SK-N-SH (cell line): ENCODE data around the gene NECAB2. TPM values are rescaled to one million over a fixed set of nuclear protein-coding genes. Genes with fewer than 3 reads are reported as not detected.

ENCODE experiments used
- CTCF ChIA-PET: fragments of 300-600, 350-600 bp; formaldehyde crosslinking; extraction: SDS; loops from one replicate; lab custom pipeline; 2021; lab: Yijun Ruan, JAX
- POLR2A ChIA-PET: fragments of 350-600 bp; sonication (Branson Sonifier 250); formaldehyde crosslinking; extraction: SDS; loops from one replicate; lab custom pipeline; 2020; ENCODE audit warnings: antibody characterized with exemption, inconsistent platforms; lab: Yijun Ruan, JAX
- DNase-seq: peaks from one replicate; pipeline ENCODE4 v3.0.0; 2012
- H2AFZ ChIP-seq: fragments of 200-600 bp; sonication (generic); 2 replicates; pipeline ENCODE4 v1.8.1; 2016; ENCODE audit warnings: antibody characterized with exemption, mild to moderate bottlenecking, low read depth
- H3F3A ChIP-seq: fragments of 200-600 bp; sonication (generic); replicated peaks from 2 replicates; pipeline ENCODE3; 2016; ENCODE audit warnings: antibody characterized with exemption, mild to moderate bottlenecking; ENCODE audit not compliant: insufficient read depth
- H3K27ac ChIP-seq, 2 experiments: fragments of 200-500 bp in 1 of 2; fragments of 200-600 bp in 1 of 2; sonication (Bioruptor generic) in 1 of 2; sonication (generic), shearing (Covaris generic) in 1 of 2; 2 replicates each; pipeline versions ENCODE4 v1.5.1 to v1.6.1; 2014 to 2016; ENCODE audit warnings: low read depth in 2 of 2, inconsistent platforms in 1 of 2, low read length in 1 of 2, mild to moderate bottlenecking in 1 of 2, mixed read lengths in 1 of 2
- H3K27me3 ChIP-seq: fragments of 200-600 bp; sonication (generic), shearing (Covaris generic); 2 replicates; pipeline ENCODE4 v1.6.1; 2016; ENCODE audit warnings: mixed run types; ENCODE audit not compliant: insufficient read depth
- H3K36me3 ChIP-seq, 2 experiments: fragments of 200-500 bp in 1 of 2; fragments of 200-600 bp in 1 of 2; sonication (Bioruptor generic) in 1 of 2; sonication (generic) in 1 of 2; replicated peaks in 1 of 2; 2 replicates each; pipeline versions ENCODE3 to v1.5.1; 2014 to 2016; ENCODE audit warnings: low read length in 1 of 2, mild to moderate bottlenecking in 1 of 2; ENCODE audit not compliant: insufficient read depth in 2 of 2, control insufficient read depth in 1 of 2
- H3K4me1 ChIP-seq, 2 experiments: fragments of 200-500 bp in 1 of 2; fragments of 200-600 bp in 1 of 2; sonication (Bioruptor generic) in 1 of 2; sonication (generic), shearing (Covaris generic) in 1 of 2; 2 replicates each; pipeline versions ENCODE4 v1.5.1 to v1.6.1; 2014 to 2016; ENCODE audit warnings: low read depth in 1 of 2, low read length in 1 of 2, mixed run types in 1 of 2; ENCODE audit not compliant: insufficient read depth in 2 of 2, control insufficient read depth in 1 of 2
- H3K4me2 ChIP-seq: fragments of 200-600 bp; sonication (generic), shearing (Covaris generic); 2 replicates; pipeline ENCODE4 v1.6.1; 2017; ENCODE audit warnings: mixed run types
- H3K4me3 ChIP-seq, 2 experiments: fragments of 200-500 bp in 1 of 2; fragments of 200-600 bp in 1 of 2; sonication (Bioruptor generic) in 1 of 2; sonication (generic), shearing (Covaris generic) in 1 of 2; 2 replicates each; pipeline versions ENCODE4 v1.5.1 to v1.8.1; 2014 to 2016; ENCODE audit warnings: low read depth in 2 of 2, inconsistent platforms in 1 of 2, low read length in 1 of 2, mild to moderate bottlenecking in 1 of 2, mixed read lengths in 1 of 2, moderate library complexity in 1 of 2
- H3K79me2 ChIP-seq: fragments of 200-600 bp; sonication (generic); 2 replicates; pipeline ENCODE4 v1.8.1; 2017; ENCODE audit warnings: mild to moderate bottlenecking; ENCODE audit not compliant: insufficient read depth
- H3K9ac ChIP-seq: fragments of 200-600 bp; sonication (generic); 2 replicates; pipeline ENCODE4 v1.6.1; 2017; ENCODE audit warnings: mixed run types
- H3K9me2 ChIP-seq: fragments of 200-600 bp; sonication (generic); 2 replicates; pipeline ENCODE4 v1.6.1; 2017; ENCODE audit warnings: mixed run types
- H3K9me3 ChIP-seq: fragments of 200-600 bp; sonication (generic); 2 replicates; pipeline ENCODE4 v1.6.1; 2017; ENCODE audit warnings: mixed run types, mild to moderate bottlenecking, moderate library complexity
- H4K20me1 ChIP-seq: fragments of 200-600 bp; sonication (generic); 2 replicates; pipeline ENCODE4 v1.6.1; 2017; ENCODE audit warnings: mild to moderate bottlenecking, mixed run types; ENCODE audit not compliant: insufficient read depth
- CHD2 ChIP-seq: fragments of 150-350 bp; IDR thresholded peaks from 2 replicates; pipeline ENCODE4 v1.6.1; 2018; ENCODE audit warnings: low read length; ENCODE audit not compliant: partially characterized antibody
- ELF1 ChIP-seq: IDR thresholded peaks from 2 replicates; pipeline ENCODE4 v1.4.0; 2012
- FOXM1 ChIP-seq: IDR thresholded peaks from 2 replicates; pipeline ENCODE4 v1.4.0; 2012; ENCODE audit warnings: low read depth, mild to moderate bottlenecking
- GABPA ChIP-seq: IDR thresholded peaks from 2 replicates; pipeline ENCODE4 v1.4.0; 2012; ENCODE audit warnings: low read depth, mild to moderate bottlenecking
- MXI1 ChIP-seq: IDR thresholded peaks from 2 replicates; pipeline ENCODE4 v1.6.1; 2012; ENCODE audit warnings: mild to moderate bottlenecking, low read depth, low read length, improper control_type of control experiment
- NFIC ChIP-seq: IDR thresholded peaks from 2 replicates; pipeline ENCODE4 v1.4.0; 2012; ENCODE audit warnings: borderline replicate concordance
- NRF1 ChIP-seq: IDR thresholded peaks from 2 replicates; pipeline ENCODE4 v1.6.1; 2012; ENCODE audit warnings: low read depth, mild to moderate bottlenecking, low read length
- RAD21 ChIP-seq: IDR thresholded peaks from 2 replicates; pipeline ENCODE4 v1.6.1; 2012; ENCODE audit warnings: mild to moderate bottlenecking, low read length
- RCOR1 ChIP-seq: fragments of 150-350 bp; IDR thresholded peaks from 2 replicates; pipeline ENCODE4 v1.6.1; 2017; ENCODE audit warnings: antibody characterized with exemption, low read length
- RXRA ChIP-seq: IDR thresholded peaks from 2 replicates; pipeline ENCODE4 v1.4.0; 2012; ENCODE audit warnings: low read depth, mild to moderate bottlenecking, borderline replicate concordance
- SIN3A ChIP-seq: IDR thresholded peaks from 2 replicates; pipeline ENCODE4 v1.6.1; 2012; ENCODE audit warnings: low read depth, mild to moderate bottlenecking, low read length, moderate library complexity, borderline replicate concordance
- SMC3 ChIP-seq: IDR thresholded peaks from 2 replicates; pipeline ENCODE4 v1.6.1; 2012; ENCODE audit warnings: low read depth, low read length, improper control_type of control experiment
- TAF1 ChIP-seq: IDR thresholded peaks from 2 replicates; pipeline ENCODE4 v1.6.1; 2012; ENCODE audit warnings: low read depth, mild to moderate bottlenecking, low read length, moderate library complexity, borderline replicate concordance
- YY1 ChIP-seq: IDR thresholded peaks from 2 replicates; pipeline ENCODE4 v1.4.0; 2012; ENCODE audit warnings: low read depth, mild to moderate bottlenecking
- WGBS: methylation state at CpG from one replicate; pipeline ENCODE4 v1.1.6; 2017; ENCODE audit warnings: low lambda C conversion rate; 5-methylcytosine and 5-hydroxymethylcytosine counted together
- polyA plus RNA-seq, 3 experiments: library from polyadenylated mRNA; depleted of rRNA; stranded (reverse); fragments of >200 nt; gene quantifications; 2 replicates each; pipeline ENCODE4 v1.2.3, GENCODE V29; 2012
- TF ChIP-seq, protein P1 (sequence below): IDR thresholded peaks from 2 replicates; pipeline ENCODE4; 2012
- TF ChIP-seq, protein P2 (sequence below): IDR thresholded peaks from 2 replicates; pipeline ENCODE4 v1.6.1; 2012; ENCODE audit warnings: mild to moderate bottlenecking, low read depth, low read length, moderate library complexity
- TF ChIP-seq, protein P3 (sequence below): fragments of 150-350 bp; IDR thresholded peaks from 2 replicates; pipeline ENCODE4 v1.6.1; 2016; ENCODE audit warnings: mild to moderate bottlenecking, low read depth, low read length
- TF ChIP-seq, protein P4 (sequence below): IDR thresholded peaks from 2 replicates; pipeline ENCODE4 v1.4.0; 2012; ENCODE audit warnings: low read depth

Gene NECAB2
- polyA plus RNA-seq, 1 of the 3 experiments (the other 2 are of a cell fraction) = 0.58 TPM

DNA sequence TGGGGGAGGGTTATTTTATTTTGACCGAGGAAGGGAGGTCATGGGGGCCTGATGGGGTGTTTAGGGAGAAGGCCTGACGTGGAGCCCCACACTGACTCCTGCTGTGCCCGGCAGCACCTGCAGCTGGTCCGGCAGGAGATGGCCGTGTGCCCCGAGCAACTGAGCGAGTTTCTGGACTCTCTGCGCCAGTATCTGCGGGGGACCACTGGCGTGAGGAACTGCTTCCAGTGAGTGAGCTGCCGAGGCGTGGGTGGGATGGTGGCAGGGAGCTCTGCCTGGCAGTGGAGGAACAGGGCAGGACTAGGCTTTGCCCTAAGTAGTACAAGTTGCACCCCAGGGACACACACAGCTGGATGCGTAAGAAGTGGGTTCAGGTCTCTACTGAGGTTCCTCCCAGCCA, 30.0 kb downstream of the NECAB2 start:
- H3K4me3 ChIP-seq = no peak overlapping the region
- POLR2A ChIA-PET = no interaction called here
- no peaks in the 10 kb centered on the region for H3K27me3 ChIP-seq
- TF ChIP-seq, protein P1, sequence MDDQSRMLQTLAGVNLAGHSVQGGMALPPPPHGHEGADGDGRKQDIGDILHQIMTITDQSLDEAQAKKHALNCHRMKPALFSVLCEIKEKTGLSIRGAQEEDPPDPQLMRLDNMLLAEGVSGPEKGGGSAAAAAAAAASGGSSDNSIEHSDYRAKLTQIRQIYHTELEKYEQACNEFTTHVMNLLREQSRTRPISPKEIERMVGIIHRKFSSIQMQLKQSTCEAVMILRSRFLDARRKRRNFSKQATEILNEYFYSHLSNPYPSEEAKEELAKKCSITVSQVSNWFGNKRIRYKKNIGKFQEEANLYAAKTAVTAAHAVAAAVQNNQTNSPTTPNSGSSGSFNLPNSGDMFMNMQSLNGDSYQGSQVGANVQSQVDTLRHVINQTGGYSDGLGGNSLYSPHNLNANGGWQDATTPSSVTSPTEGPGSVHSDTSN = no peak
- TF ChIP-seq TAF1 (no peak), SMC3 (no peak), RXRA (no peak), ELF1 (no peak), RAD21 (no peak), CHD2 (no peak), RCOR1 (no peak), GABPA (no peak)
- TF ChIP-seq, protein P2, sequence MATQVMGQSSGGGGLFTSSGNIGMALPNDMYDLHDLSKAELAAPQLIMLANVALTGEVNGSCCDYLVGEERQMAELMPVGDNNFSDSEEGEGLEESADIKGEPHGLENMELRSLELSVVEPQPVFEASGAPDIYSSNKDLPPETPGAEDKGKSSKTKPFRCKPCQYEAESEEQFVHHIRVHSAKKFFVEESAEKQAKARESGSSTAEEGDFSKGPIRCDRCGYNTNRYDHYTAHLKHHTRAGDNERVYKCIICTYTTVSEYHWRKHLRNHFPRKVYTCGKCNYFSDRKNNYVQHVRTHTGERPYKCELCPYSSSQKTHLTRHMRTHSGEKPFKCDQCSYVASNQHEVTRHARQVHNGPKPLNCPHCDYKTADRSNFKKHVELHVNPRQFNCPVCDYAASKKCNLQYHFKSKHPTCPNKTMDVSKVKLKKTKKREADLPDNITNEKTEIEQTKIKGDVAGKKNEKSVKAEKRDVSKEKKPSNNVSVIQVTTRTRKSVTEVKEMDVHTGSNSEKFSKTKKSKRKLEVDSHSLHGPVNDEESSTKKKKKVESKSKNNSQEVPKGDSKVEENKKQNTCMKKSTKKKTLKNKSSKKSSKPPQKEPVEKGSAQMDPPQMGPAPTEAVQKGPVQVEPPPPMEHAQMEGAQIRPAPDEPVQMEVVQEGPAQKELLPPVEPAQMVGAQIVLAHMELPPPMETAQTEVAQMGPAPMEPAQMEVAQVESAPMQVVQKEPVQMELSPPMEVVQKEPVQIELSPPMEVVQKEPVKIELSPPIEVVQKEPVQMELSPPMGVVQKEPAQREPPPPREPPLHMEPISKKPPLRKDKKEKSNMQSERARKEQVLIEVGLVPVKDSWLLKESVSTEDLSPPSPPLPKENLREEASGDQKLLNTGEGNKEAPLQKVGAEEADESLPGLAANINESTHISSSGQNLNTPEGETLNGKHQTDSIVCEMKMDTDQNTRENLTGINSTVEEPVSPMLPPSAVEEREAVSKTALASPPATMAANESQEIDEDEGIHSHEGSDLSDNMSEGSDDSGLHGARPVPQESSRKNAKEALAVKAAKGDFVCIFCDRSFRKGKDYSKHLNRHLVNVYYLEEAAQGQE = no peak
- H3K9me2 ChIP-seq = no peaks in the 10 kb centered on the region
- 46% methylated on average over 5 of the region's 13 CpGs for WGBS
- H3F3A ChIP-seq = no peaks in the 10 kb centered on the region
- no peaks in the 10 kb centered on the region for H3K4me1 ChIP-seq
- DNase-seq = no peak
- CTCF ChIA-PET = interaction anchor here (1.0 kb wide), 1 partner anchor 41 kb away, joined by 3 read pairs; no protein-coding TSS in a partner anchor
- no peak overlapping the region for H3K27ac ChIP-seq
- H3K36me3 ChIP-seq = no peaks in the 10 kb centered on the region
- H3K4me2 ChIP-seq = no peak overlapping the region
- H4K20me1 ChIP-seq = no peaks in the 10 kb centered on the region
- H2AFZ ChIP-seq = no peak overlapping the region
- no peaks in the 10 kb centered on the region for H3K79me2 ChIP-seq
- no peaks in the 10 kb centered on the region for H3K9me3 ChIP-seq
- no peak overlapping the region for H3K9ac ChIP-seq

DNA sequence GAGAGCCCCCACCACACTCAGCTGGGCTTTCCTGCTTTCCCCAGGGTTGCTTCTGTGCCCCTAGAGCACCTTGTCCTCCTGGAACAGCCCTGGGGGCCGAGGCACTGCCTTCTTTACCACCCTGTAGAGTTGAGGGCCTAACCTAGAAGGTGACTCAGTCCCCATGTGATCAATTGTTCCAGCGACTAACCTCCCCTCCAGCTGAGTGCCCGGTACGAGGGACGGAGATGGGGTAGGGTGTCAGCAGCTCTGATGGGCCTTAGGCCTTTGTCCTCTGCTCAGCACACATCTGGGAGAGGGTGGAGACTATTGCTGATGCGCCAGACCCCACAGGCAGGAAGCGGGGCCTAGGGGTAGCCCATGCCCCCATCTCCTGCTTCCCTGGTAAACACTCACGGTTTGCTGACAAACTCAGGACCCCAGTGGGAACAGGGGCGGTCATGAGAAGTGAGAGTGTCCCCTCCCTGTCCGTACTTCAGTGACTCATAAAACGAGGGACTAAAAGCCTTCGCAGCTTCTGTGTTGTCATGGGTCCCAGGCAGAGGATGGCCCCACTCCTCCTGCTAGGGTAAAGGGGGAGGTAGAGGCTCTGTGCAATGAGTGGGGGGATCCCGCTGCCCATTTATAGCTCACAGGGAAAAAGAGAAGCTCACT, 33.1 kb downstream of the NECAB2 start:
- no peaks in the 10 kb centered on the region for H3K36me3 ChIP-seq
- no peaks in the 10 kb centered on the region for H3K4me1 ChIP-seq
- no peaks in the 10 kb centered on the region for H3F3A ChIP-seq
- POLR2A ChIA-PET = no interaction called here
- peaks cover 11% of the 10 kb centered on the region; the same call in 1 of the 2 replicates for H3K27me3 ChIP-seq
- DNase-seq = no peak
- no peaks in the 10 kb centered on the region for H3K9me2 ChIP-seq
- no peak overlapping the region for H2AFZ ChIP-seq
- CTCF ChIA-PET = interaction anchor here (0.8 to 1.6 kb wide), 6 partner anchors 14 to 84 kb away, joined by 3 to 6 read pairs (median 4); no protein-coding TSS in a partner anchor
- 70% methylated on average over 10 of the region's 13 CpGs for WGBS
- no peaks in the 10 kb centered on the region for H3K9me3 ChIP-seq
- no peak overlapping the region for H3K27ac ChIP-seq
- no peaks in the 10 kb centered on the region for H4K20me1 ChIP-seq
- H3K9ac ChIP-seq = no peak overlapping the region
- no peak overlapping the region for H3K4me3 ChIP-seq
- H3K4me2 ChIP-seq = no peak overlapping the region
- no peaks in the 10 kb centered on the region for H3K79me2 ChIP-seq
- no peak for TF ChIP-seq SIN3A
- no peak for TF ChIP-seq NFIC
- TF ChIP-seq YY1 = no peak
- no peak for TF ChIP-seq MXI1
- TF ChIP-seq, protein P2 = no peak
- TF ChIP-seq NRF1 = no peak
- TF ChIP-seq RCOR1 = no peak
- TF ChIP-seq, protein P3, sequence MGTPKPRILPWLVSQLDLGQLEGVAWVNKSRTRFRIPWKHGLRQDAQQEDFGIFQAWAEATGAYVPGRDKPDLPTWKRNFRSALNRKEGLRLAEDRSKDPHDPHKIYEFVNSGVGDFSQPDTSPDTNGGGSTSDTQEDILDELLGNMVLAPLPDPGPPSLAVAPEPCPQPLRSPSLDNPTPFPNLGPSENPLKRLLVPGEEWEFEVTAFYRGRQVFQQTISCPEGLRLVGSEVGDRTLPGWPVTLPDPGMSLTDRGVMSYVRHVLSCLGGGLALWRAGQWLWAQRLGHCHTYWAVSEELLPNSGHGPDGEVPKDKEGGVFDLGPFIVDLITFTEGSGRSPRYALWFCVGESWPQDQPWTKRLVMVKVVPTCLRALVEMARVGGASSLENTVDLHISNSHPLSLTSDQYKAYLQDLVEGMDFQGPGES = no peak
- TF ChIP-seq RXRA = no peak
- no peak for TF ChIP-seq FOXM1
- TF ChIP-seq, protein P4, sequence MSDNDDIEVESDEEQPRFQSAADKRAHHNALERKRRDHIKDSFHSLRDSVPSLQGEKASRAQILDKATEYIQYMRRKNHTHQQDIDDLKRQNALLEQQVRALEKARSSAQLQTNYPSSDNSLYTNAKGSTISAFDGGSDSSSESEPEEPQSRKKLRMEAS = no peak
